Osteoblast (primary cell): Measurements from ENCODE around the gene GUCA1C. TPM values are rescaled to one million over a fixed set of nuclear protein-coding genes. Genes with fewer than 3 reads are reported as not detected.

Source experiments
- DNase-seq: peaks from one replicate; pipeline ENCODE4 v3.0.0; 2011; ENCODE audit warnings: low spot score, mixed read lengths; ENCODE audit not compliant: insufficient read length; ENCODE audit errors: missing footprints
- H2AFZ ChIP-seq: 2 replicates; pipeline ENCODE4 v1.6.0; 2011; ENCODE audit warnings: mild to moderate bottlenecking, low read length
- H3K27ac ChIP-seq: 2 replicates; pipeline ENCODE4 v1.5.1; 2011; ENCODE audit warnings: mild to moderate bottlenecking, low read depth, low read length, moderate library complexity
- H3K27me3 ChIP-seq: 2 replicates; pipeline ENCODE4 v1.6.0; 2012; ENCODE audit warnings: mild to moderate bottlenecking, control low read depth, inconsistent platforms, low read length, moderate library complexity; ENCODE audit not compliant: insufficient read depth
- H3K36me3 ChIP-seq: 2 replicates; pipeline ENCODE4 v1.5.1; 2011; ENCODE audit warnings: mild to moderate bottlenecking, low read length, control low read depth, moderate library complexity; ENCODE audit not compliant: insufficient read depth
- H3K4me1 ChIP-seq: 2 replicates; pipeline ENCODE4 v1.5.1; 2011; ENCODE audit warnings: mild to moderate bottlenecking, low read length, control low read depth, moderate library complexity; ENCODE audit not compliant: insufficient read depth
- H3K4me2 ChIP-seq: 2 replicates; pipeline ENCODE4 v1.6.0; 2011; ENCODE audit warnings: mild to moderate bottlenecking, low read length; ENCODE audit not compliant: insufficient read depth
- H3K4me3 ChIP-seq: fragments of 200-600 bp; sonication (generic); 3 replicates; pipeline ENCODE4 v1.5.1; 2012; ENCODE audit warnings: mild to moderate bottlenecking, low read length, inconsistent platforms; ENCODE audit not compliant: insufficient read depth
- H3K79me2 ChIP-seq: 2 replicates; pipeline ENCODE4 v1.6.0; 2012; ENCODE audit warnings: mild to moderate bottlenecking, low read length, control low read depth, inconsistent platforms; ENCODE audit not compliant: insufficient read depth
- H3K9me3 ChIP-seq: 2 replicates; pipeline ENCODE4 v1.5.1; 2011; ENCODE audit warnings: low read depth, low read length, control low read depth
- H4K20me1 ChIP-seq: 2 replicates; pipeline ENCODE4 v1.6.0; 2012; ENCODE audit warnings: mild to moderate bottlenecking, low read length, control low read depth; ENCODE audit not compliant: insufficient read depth
- CTCF ChIP-seq: IDR thresholded peaks from 2 replicates; pipeline ENCODE4 v1.5.1; 2011; ENCODE audit warnings: mild to moderate bottlenecking, low read depth, low read length, moderate library complexity; ENCODE audit errors: extremely low read depth
- total RNA-seq: library from RNA; depleted of rRNA; stranded (reverse); fragments of >200 nt; gene quantifications from 2 replicates; pipeline ENCODE4 v1.2.3, GENCODE V29; 2012

GUCA1C gene
- total RNA-seq, 1 donor = not detected

DNA sequence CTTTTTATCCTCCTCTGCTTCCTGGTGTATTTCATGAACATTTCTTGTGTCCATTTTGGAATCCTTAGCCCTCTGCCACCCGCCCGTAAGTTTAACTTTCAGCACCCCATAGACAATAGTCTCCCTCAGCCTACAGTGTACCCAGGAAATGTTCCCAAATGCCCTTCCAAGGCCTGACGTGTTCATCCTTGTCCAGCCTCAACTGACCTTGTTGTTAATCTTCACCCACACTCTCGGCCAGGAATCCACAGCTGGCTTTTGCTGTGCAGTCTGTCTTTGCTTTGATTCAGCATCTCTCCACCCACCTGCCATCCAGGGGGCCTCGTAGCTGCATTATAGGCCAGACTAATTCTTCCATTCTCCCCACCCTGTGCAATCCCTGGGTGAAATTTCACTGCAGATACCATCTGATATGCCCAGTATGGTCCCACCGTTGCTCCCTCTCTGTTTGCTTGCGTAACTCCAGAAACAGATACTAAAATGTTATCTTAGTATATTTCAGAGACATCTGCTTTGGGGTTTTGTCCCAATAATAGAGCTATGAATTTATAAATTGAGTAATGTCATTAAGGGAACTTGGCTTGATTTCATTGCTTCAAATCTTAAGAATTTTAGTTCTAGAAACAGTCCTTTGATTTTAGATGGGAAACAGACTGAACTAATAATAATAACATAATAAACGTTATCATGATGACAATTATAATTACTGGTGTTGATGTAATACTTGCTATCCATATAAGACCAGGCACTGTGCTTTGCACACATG lies 16.6 kb downstream of the GUCA1C start:
- no peak overlapping the region for H3K27ac ChIP-seq
- H3K4me1 ChIP-seq = no peaks in the 10 kb centered on the region
- no peak overlapping the region for H2AFZ ChIP-seq
- no peak overlapping the region for H3K4me2 ChIP-seq
- no peaks in the 10 kb centered on the region for H3K36me3 ChIP-seq
- no peaks in the 10 kb centered on the region for H3K9me3 ChIP-seq
- no peak for DNase-seq
- no peaks in the 10 kb centered on the region for H3K79me2 ChIP-seq
- H3K4me3 ChIP-seq = no peak overlapping the region
- no peak for TF ChIP-seq CTCF
- no peaks in the 10 kb centered on the region for H3K27me3 ChIP-seq
- H4K20me1 ChIP-seq = no peaks in the 10 kb centered on the region

- Histone ChIP-seq H3K27ac (no peak overlapping the region), H3K4me1 (no peaks in the 10 kb centered on the region), H3K9me3 (no peaks in the 10 kb centered on the region), H2AFZ (no peak overlapping the region), H3K79me2 (no peaks in the 10 kb centered on the region), H3K36me3 (no peaks in the 10 kb centered on the region), H4K20me1 (no peaks in the 10 kb centered on the region), H3K4me2 (no peak overlapping the region), H3K27me3 (no peaks in the 10 kb centered on the region), H3K4me3 (no peak overlapping the region)
- TF ChIP-seq CTCF = no peak
- no peak for DNase-seq
Measured at GRCh38 chr3:108931035-108931434, 22.6 kb downstream of the GUCA1C start.

GRCh38 chr3:108918866-108919265 lies 34.8 kb downstream of the GUCA1C start:
- H3K79me2 ChIP-seq = no peaks in the 10 kb centered on the region

More at GRCh38 chr3:108918866-108919265, 34.8 kb downstream of the GUCA1C start:
- Histone ChIP-seq H3K27me3 (no peaks in the 10 kb centered on the region), H3K4me3 (no peak overlapping the region), H3K9me3 (no peaks in the 10 kb centered on the region), H4K20me1 (no peaks in the 10 kb centered on the region), H3K36me3 (no peaks in the 10 kb centered on the region), H3K27ac (no peak overlapping the region), H2AFZ (no peak overlapping the region), H3K4me1 (no peaks in the 10 kb centered on the region), H3K4me2 (no peak overlapping the region)
- peak; percentile 27 for DNase-seq
- TF ChIP-seq CTCF = no peak
